Panc1 (cell line): ENCODE measurements around the gene AP3B1.

Experiments
- CTCF ChIP-seq: fragments of 450-650 bp; IDR thresholded peaks from 2 replicates; pipeline ENCODE4 v1.5.1; 2017; ENCODE audit warnings: mild to moderate bottlenecking
- POLR2AphosphoS5 ChIP-seq: IDR thresholded peaks from 2 replicates; pipeline ENCODE4 v1.6.1; 2012; ENCODE audit warnings: mild to moderate bottlenecking, low read depth, low read length, moderate library complexity
- REST ChIP-seq, 2 experiments: IDR thresholded peaks; 2 replicates each; pipeline ENCODE4 v1.6.1; 2011 to 2012; ENCODE audit warnings: low read depth in 2 of 2, control low read depth in 1 of 2, low read length in 1 of 2, mild to moderate bottlenecking in 1 of 2, moderate library complexity in 1 of 2; ENCODE audit not compliant: insufficient read depth in 1 of 2
- SIN3A ChIP-seq: IDR thresholded peaks from 2 replicates; pipeline ENCODE4 v1.6.1; 2012; ENCODE audit warnings: low read depth, mild to moderate bottlenecking, low read length, moderate library complexity, borderline replicate concordance; ENCODE audit not compliant: insufficient read depth

GRCh38 chr5:78271766-78272165 is 22.7 kb downstream of the AP3B1 start:
- TF ChIP-seq POLR2AphosphoS5 = no peak
- no peak for TF ChIP-seq CTCF
- TF ChIP-seq REST (IDR thresholded peaks at IDR 0.05; ENCODE audit: insufficient read depth in 1 of 2, low read depth in 2 of 2, low read length in 1 of 2) = no peak
- TF ChIP-seq SIN3A = no peak
